ENCODE results near the gene VEGFA.

DNA sequence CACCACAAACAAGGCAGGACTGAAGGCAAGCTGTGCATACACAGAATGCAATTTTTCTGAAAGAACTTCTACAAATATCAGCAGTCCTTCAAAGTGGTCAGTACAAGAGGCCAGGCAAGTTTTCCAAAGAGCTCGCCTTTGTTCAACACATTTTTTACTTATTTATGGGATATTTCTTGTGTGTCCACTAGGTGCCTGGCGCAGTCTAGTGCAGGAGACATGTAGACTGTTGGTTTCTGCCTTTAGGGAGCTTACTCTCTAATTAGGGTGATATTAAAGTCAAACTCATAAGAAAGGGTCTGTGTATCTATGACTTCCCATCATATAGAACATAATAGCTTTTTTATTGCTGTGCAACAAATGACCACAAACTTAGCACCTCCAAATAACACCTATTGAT, 21.2 kb upstream of the VEGFA start:
- no peak for TF ChIP-seq EZH2 (IDR thresholded peaks at IDR 0.05; ENCODE audit: insufficient read depth, poor library complexity, severe bottlenecking)
- TF ChIP-seq EZH2phosphoT487 (IDR thresholded peaks at IDR 0.05; ENCODE audit: insufficient read depth, low read depth), result no peak

All from GM23248 (cell line).